IPS-NIHi7 (cell line): Measurements from ENCODE around the gene DOCK1.

ENCODE experiments used
- DNase-seq: peaks from one replicate; pipeline ENCODE4 v3.0.0; 2012; ENCODE audit warnings: mixed read lengths; ENCODE audit errors: extremely low spot score

DOCK1 gene

GRCh38 chr10:127347202-127347959 is 442.2 kb downstream of the DOCK1 start:
- no peak for DNase-seq

- DNase-seq, result no peak
Measured at GRCh38 chr10:127349737-127350136, 444.5 kb downstream of the DOCK1 start.

- no peak for DNase-seq
Measured at GRCh38 chr10:127351542-127351941, 446.3 kb downstream of the DOCK1 start.

- no peak for DNase-seq
Measured at GRCh38 chr10:127353544-127353943, 448.3 kb downstream of the DOCK1 start.

GRCh38 chr10:127354255-127354654 is 449.0 kb downstream of the DOCK1 start:
- no peak for DNase-seq

- no peak for DNase-seq
Measured at GRCh38 chr10:127354992-127355391, 449.8 kb downstream of the DOCK1 start.

GRCh38 chr10:127356360-127356759 is 451.1 kb downstream of the DOCK1 start:
- DNase-seq, result no peak

GRCh38 chr10:127357265-127357664 is 452.0 kb downstream of the DOCK1 start:
- no peak for DNase-seq

GRCh38 chr10:127358337-127358736 is 453.1 kb downstream of the DOCK1 start:
- DNase-seq, result no peak

- DNase-seq, result no peak
Measured at GRCh38 chr10:127364034-127364433, 458.8 kb downstream of the DOCK1 start.

GRCh38 chr10:127368101-127368500 is 462.9 kb downstream of the DOCK1 start:
- DNase-seq, result no peak

- DNase-seq, result no peak
Measured at GRCh38 chr10:127368929-127369328, 463.7 kb downstream of the DOCK1 start.

GRCh38 chr10:127370601-127371000 is 465.4 kb downstream of the DOCK1 start:
- no peak for DNase-seq

GRCh38 chr10:127372361-127372760 is 467.1 kb downstream of the DOCK1 start:
- DNase-seq, result no peak

- DNase-seq, result no peak
Measured at GRCh38 chr10:127374074-127374680, 468.9 kb downstream of the DOCK1 start.

- DNase-seq, result no peak
Measured at GRCh38 chr10:127374901-127375300, 469.7 kb downstream of the DOCK1 start.

GRCh38 chr10:127375461-127375860 is 470.2 kb downstream of the DOCK1 start:
- DNase-seq, result no peak

- no peak for DNase-seq
Measured at GRCh38 chr10:127376071-127376470, 470.8 kb downstream of the DOCK1 start.

GRCh38 chr10:127378628-127379027 is 473.4 kb downstream of the DOCK1 start:
- no peak for DNase-seq

- DNase-seq, result no peak
Measured at GRCh38 chr10:127384532-127384931, 479.3 kb downstream of the DOCK1 start.

GRCh38 chr10:127385066-127385465 is 479.8 kb downstream of the DOCK1 start:
- no peak for DNase-seq

GRCh38 chr10:127386606-127387327 is 481.5 kb downstream of the DOCK1 start:
- peak; percentile 21 for DNase-seq

- no peak for DNase-seq
Measured at GRCh38 chr10:127391875-127392274, 486.6 kb downstream of the DOCK1 start.
